Liver (tissue), 9 donors: ENCODE measurements around the gene UGT1A9. TPM values are rescaled to one million over a fixed set of nuclear protein-coding genes. Genes with fewer than 3 reads are reported as not detected.

Source experiments
- DNase-seq: peaks from one replicate; pipeline ENCODE4 v3.0.0-alpha.2; 2017; ENCODE audit warnings: low spot score
- H3K27ac ChIP-seq, 2 donors: one replicate each; pipeline ENCODE4 v1.7.0; 2013; ENCODE audit warnings: inconsistent platforms in 2 of 2, low read length in 2 of 2, control low read depth in 1 of 2, low read depth in 1 of 2, mild to moderate bottlenecking in 1 of 2
- H3K27me3 ChIP-seq, 4 donors: one replicate each; pipeline versions ENCODE4 v1.6.1 to v1.7.0; 2013; ENCODE audit warnings: low read length in 3 of 4, inconsistent platforms in 1 of 4, mild to moderate bottlenecking in 1 of 4, moderate library complexity in 1 of 4; ENCODE audit not compliant: control insufficient read depth in 4 of 4, insufficient read depth in 4 of 4
- H3K36me3 ChIP-seq, 4 donors: one replicate each; pipeline versions ENCODE4 v1.6.1 to v1.7.0; 2013; ENCODE audit warnings: low read length in 3 of 4, mild to moderate bottlenecking in 3 of 4, low read depth in 1 of 4, moderate library complexity in 1 of 4; ENCODE audit not compliant: control insufficient read depth in 4 of 4, insufficient read depth in 3 of 4
- H3K4me1 ChIP-seq, 4 donors: one replicate each; pipeline versions ENCODE4 v1.6.1 to v1.7.0; 2013; ENCODE audit warnings: low read length in 3 of 4, mild to moderate bottlenecking in 3 of 4, moderate library complexity in 1 of 4; ENCODE audit not compliant: control insufficient read depth in 4 of 4, insufficient read depth in 4 of 4
- H3K4me3 ChIP-seq, 3 donors: one replicate each; pipeline versions ENCODE4 v1.6.1 to v1.7.0; 2013; ENCODE audit warnings: low read length in 3 of 3, control low read depth in 1 of 3, low read depth in 1 of 3, mild to moderate bottlenecking in 1 of 3
- H3K9ac ChIP-seq, 2 donors: one replicate each; pipeline ENCODE4 v1.7.0; 2013; ENCODE audit warnings: low read length in 2 of 2, mild to moderate bottlenecking in 2 of 2, moderate library complexity in 2 of 2, control low read depth in 1 of 2, low read depth in 1 of 2
- H3K9me3 ChIP-seq, 4 donors: one replicate each; pipeline versions ENCODE4 v1.6.1 to v1.7.0; 2013; ENCODE audit warnings: low read length in 3 of 4; ENCODE audit not compliant: control insufficient read depth in 4 of 4
- CTCF ChIP-seq: fragments of 150-350 bp; IDR thresholded peaks from 2 replicates; pipeline ENCODE4 v1.5.1; 2017; ENCODE audit warnings: improper control_type of control experiment, low read depth, low read length; ENCODE audit not compliant: missing input control
- EGR1 ChIP-seq, 2 donors: IDR thresholded peaks; 2 replicates each; pipeline ENCODE4 v1.6.1; 2016 to 2018; ENCODE audit warnings: antibody characterized with exemption in 2 of 2, low read depth in 2 of 2
- FOXA1 ChIP-seq: IDR thresholded peaks from 2 replicates; pipeline ENCODE4 v1.6.1; 2016; ENCODE audit warnings: antibody characterized with exemption
- FOXA2 ChIP-seq: IDR thresholded peaks from 2 replicates; pipeline ENCODE4 v1.6.1; 2016; ENCODE audit warnings: antibody characterized with exemption
- GABPA ChIP-seq, 2 donors: IDR thresholded peaks in 1 of 2; conservative IDR thresholded peaks in 1 of 2; 2 replicates each; pipeline ENCODE4 v1.6.1; 2016; ENCODE audit warnings: antibody characterized with exemption in 2 of 2, mild to moderate bottlenecking in 1 of 2, moderate library complexity in 1 of 2
- HNF4A ChIP-seq, 2 donors: conservative IDR thresholded peaks; 2 replicates each; pipeline ENCODE4 v1.6.1; 2016; ENCODE audit warnings: antibody characterized with exemption in 2 of 2, mild to moderate bottlenecking in 2 of 2
- HNF4G ChIP-seq: IDR thresholded peaks from 2 replicates; pipeline ENCODE4 v1.6.1; 2016; ENCODE audit warnings: antibody characterized with exemption
- JUND ChIP-seq, 2 donors: IDR thresholded peaks; 2 replicates each; pipeline ENCODE4 v1.6.1; 2016; ENCODE audit warnings: antibody characterized with exemption in 2 of 2
- MAX ChIP-seq: IDR thresholded peaks from 2 replicates; pipeline ENCODE4 v1.6.1; 2016; ENCODE audit warnings: antibody characterized with exemption
- NR2F2 ChIP-seq: IDR thresholded peaks from 2 replicates; pipeline ENCODE4 v1.6.1; 2016; ENCODE audit warnings: antibody characterized with exemption
- RAD21 ChIP-seq, 2 donors: IDR thresholded peaks; 2 replicates each; pipeline ENCODE4 v1.6.1; 2016; ENCODE audit warnings: antibody characterized with exemption in 2 of 2, mild to moderate bottlenecking in 2 of 2
- RXRA ChIP-seq, 2 donors: IDR thresholded peaks; 2 replicates each; pipeline ENCODE4 v1.6.1; 2017 to 2018; ENCODE audit warnings: antibody characterized with exemption in 2 of 2, mild to moderate bottlenecking in 1 of 2
- TAF1 ChIP-seq: conservative IDR thresholded peaks from 2 replicates; pipeline ENCODE4 v1.6.1; 2016; ENCODE audit warnings: antibody characterized with exemption, mild to moderate bottlenecking
- WGBS: extraction: QIAGEN DNeasy Blood & Tissue Kit; methylation state at CpG from one replicate; pipeline ENCODE4 v1.1.7; 2013; 5-methylcytosine and 5-hydroxymethylcytosine counted together
- polyA plus RNA-seq, 2 donors: library from polyadenylated mRNA; stranded (reverse) in 1 of 2; unstranded in 1 of 2; fragments of 200-250 nt in 1 of 2; fragments of >200 nt in 1 of 2; fragmentation: Nextera tagmentation in 1 of 2; extraction: Ambion mirVana in 1 of 2; gene quantifications; one replicate each; pipeline versions ENCODE4 v1.2.1 to v1.2.3, GENCODE V29; 2013 to 2015
- total RNA-seq, 2 donors: library from RNA; depleted of rRNA; stranded (reverse); fragments of >200 nt; gene quantifications; one replicate each; pipeline ENCODE4 v1.2.3, GENCODE V29; 2014
- TF ChIP-seq, protein P1 (sequence below): IDR thresholded peaks from 2 replicates; pipeline ENCODE4 v1.6.1; 2016; ENCODE audit warnings: antibody characterized with exemption
- TF ChIP-seq, protein P2 (sequence below): IDR thresholded peaks from 2 replicates; pipeline ENCODE4 v1.6.1; 2016; ENCODE audit warnings: antibody characterized with exemption
- TF ChIP-seq, protein P3 (sequence below): IDR thresholded peaks from 2 replicates; pipeline ENCODE4 v1.6.1; 2016; ENCODE audit warnings: antibody characterized with exemption, mild to moderate bottlenecking
- donor health status: healthy.
- donor health status: healthy.
- donor health status: healthy.
- donor health status: healthy.
- donor health status: healthy.

UGT1A9 gene
- total and polyA plus RNA-seq, 4 donors: 14.3 to 62.3 (median 23.8) TPM; not detected in 1

GRCh38 chr2:233807966-233808935 is 136.6 kb downstream of the UGT1A9 start (continued):
- TF ChIP-seq, protein P1, sequence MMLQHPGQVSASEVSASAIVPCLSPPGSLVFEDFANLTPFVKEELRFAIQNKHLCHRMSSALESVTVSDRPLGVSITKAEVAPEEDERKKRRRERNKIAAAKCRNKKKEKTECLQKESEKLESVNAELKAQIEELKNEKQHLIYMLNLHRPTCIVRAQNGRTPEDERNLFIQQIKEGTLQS: no peak
- TF ChIP-seq CTCF (no peak), FOXA1 (no peak)

DNA sequence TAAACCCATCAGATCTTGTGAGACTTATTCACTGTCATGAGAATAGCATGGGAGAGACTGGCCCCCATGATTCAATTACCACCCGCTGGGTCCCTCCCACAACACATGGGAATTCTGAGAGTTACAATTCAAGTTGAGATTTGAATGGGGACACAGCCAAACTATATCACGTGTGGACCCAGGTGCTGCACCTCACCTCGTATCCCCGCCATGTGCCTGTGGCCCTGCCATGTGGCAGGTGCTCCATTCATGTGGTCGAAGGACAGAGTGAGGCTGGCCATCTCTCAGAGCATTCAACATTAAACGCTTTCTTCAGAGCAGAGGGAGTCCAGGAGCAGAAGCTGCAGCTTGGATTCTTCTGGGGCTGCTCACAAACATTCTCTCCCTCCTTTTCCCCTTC is 138.7 kb downstream of the UGT1A9 start:
- Histone ChIP-seq H3K36me3 (no peaks in the 10 kb centered on the region), H3K4me3 (no peak overlapping the region), H3K9me3 (no peaks in the 10 kb centered on the region), H3K4me1 (no peaks in the 10 kb centered on the region), H3K27me3 (no peaks in the 10 kb centered on the region), H3K9ac (no peak overlapping the region), H3K27ac (no peak overlapping the region)
- DNase-seq: no peak
- 92% methylated on average over 6 of the region's 6 CpGs for WGBS
- TF ChIP-seq JUND (IDR thresholded peaks at IDR 0.05) (no peak), FOXA1 (no peak), CTCF (no peak), RAD21 (IDR thresholded peaks at IDR 0.05) (no peak), NR2F2 (no peak), FOXA2 (no peak), GABPA (IDR thresholded peaks at IDR 0.05 in 1 of 2, conservative IDR thresholded peaks at IDR 0.05 in 1 of 2) (no peak), TAF1 (no peak), EGR1 (IDR thresholded peaks at IDR 0.05; ENCODE audit: low read depth in 2 of 2) (no peak), RXRA (IDR thresholded peaks at IDR 0.05) (no peak), MAX (no peak), HNF4A (conservative IDR thresholded peaks at IDR 0.05) (no peak)

DNA sequence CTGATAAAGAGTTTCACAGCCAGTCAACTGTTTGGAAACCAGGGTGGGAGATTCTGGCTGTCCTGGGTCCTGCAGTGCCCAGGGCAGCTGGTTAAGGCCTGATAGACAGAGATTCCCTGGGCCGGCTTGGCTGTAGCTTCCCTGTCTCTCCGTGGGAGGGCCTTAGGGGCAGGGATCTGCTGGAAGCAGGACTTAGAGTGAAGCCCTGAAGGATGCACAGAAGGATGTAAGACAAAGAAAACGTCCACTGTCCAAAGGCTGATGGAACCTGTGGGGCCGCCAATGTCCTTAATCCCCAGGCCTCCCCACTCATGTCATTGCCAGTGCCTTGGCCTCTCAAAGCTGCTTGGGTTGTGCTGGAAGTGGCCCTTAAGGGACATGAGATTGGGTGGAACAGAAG is 139.4 kb downstream of the UGT1A9 start:
- Histone ChIP-seq H3K36me3 (no peaks in the 10 kb centered on the region), H3K27me3 (no peaks in the 10 kb centered on the region), H3K9me3 (no peaks in the 10 kb centered on the region), H3K9ac (no peak overlapping the region), H3K4me3 (no peak overlapping the region), H3K4me1 (no peaks in the 10 kb centered on the region), H3K27ac (no peak overlapping the region)
- TF ChIP-seq, protein P2, sequence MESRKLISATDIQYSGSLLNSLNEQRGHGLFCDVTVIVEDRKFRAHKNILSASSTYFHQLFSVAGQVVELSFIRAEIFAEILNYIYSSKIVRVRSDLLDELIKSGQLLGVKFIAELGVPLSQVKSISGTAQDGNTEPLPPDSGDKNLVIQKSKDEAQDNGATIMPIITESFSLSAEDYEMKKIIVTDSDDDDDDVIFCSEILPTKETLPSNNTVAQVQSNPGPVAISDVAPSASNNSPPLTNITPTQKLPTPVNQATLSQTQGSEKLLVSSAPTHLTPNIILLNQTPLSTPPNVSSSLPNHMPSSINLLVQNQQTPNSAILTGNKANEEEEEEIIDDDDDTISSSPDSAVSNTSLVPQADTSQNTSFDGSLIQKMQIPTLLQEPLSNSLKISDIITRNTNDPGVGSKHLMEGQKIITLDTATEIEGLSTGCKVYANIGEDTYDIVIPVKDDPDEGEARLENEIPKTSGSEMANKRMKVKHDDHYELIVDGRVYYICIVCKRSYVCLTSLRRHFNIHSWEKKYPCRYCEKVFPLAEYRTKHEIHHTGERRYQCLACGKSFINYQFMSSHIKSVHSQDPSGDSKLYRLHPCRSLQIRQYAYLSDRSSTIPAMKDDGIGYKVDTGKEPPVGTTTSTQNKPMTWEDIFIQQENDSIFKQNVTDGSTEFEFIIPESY: no peak
- no peak for TF ChIP-seq HNF4G
- TF ChIP-seq, protein P3, sequence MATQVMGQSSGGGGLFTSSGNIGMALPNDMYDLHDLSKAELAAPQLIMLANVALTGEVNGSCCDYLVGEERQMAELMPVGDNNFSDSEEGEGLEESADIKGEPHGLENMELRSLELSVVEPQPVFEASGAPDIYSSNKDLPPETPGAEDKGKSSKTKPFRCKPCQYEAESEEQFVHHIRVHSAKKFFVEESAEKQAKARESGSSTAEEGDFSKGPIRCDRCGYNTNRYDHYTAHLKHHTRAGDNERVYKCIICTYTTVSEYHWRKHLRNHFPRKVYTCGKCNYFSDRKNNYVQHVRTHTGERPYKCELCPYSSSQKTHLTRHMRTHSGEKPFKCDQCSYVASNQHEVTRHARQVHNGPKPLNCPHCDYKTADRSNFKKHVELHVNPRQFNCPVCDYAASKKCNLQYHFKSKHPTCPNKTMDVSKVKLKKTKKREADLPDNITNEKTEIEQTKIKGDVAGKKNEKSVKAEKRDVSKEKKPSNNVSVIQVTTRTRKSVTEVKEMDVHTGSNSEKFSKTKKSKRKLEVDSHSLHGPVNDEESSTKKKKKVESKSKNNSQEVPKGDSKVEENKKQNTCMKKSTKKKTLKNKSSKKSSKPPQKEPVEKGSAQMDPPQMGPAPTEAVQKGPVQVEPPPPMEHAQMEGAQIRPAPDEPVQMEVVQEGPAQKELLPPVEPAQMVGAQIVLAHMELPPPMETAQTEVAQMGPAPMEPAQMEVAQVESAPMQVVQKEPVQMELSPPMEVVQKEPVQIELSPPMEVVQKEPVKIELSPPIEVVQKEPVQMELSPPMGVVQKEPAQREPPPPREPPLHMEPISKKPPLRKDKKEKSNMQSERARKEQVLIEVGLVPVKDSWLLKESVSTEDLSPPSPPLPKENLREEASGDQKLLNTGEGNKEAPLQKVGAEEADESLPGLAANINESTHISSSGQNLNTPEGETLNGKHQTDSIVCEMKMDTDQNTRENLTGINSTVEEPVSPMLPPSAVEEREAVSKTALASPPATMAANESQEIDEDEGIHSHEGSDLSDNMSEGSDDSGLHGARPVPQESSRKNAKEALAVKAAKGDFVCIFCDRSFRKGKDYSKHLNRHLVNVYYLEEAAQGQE: no peak
- no peak for TF ChIP-seq GABPA (IDR thresholded peaks at IDR 0.05 in 1 of 2, conservative IDR thresholded peaks at IDR 0.05 in 1 of 2)
- no peak for DNase-seq
- 84% methylated on average over 4 of the region's 4 CpGs for WGBS
